Rectal smooth muscle tissue (tissue), 1 donor: ENCODE results near the gene TK2.

Source experiments
- H3K27ac ChIP-seq: one replicate; pipeline ENCODE4 v1.7.0; 2013; ENCODE audit warnings: low read depth, low read length, inconsistent platforms
- H3K27me3 ChIP-seq: one replicate; pipeline ENCODE4 v1.7.0; 2013; ENCODE audit warnings: low read length; ENCODE audit not compliant: control insufficient read depth, insufficient read depth
- H3K36me3 ChIP-seq: one replicate; pipeline ENCODE4 v1.7.0; 2013; ENCODE audit warnings: low read length; ENCODE audit not compliant: control insufficient read depth, insufficient read depth
- H3K4me1 ChIP-seq: one replicate; pipeline ENCODE4 v1.7.0; 2013; ENCODE audit warnings: low read length; ENCODE audit not compliant: control insufficient read depth, insufficient read depth
- H3K4me3 ChIP-seq: one replicate; pipeline ENCODE4 v1.7.0; 2013; ENCODE audit warnings: low read length
- H3K9ac ChIP-seq: one replicate; pipeline ENCODE4 v1.7.0; 2013; ENCODE audit warnings: low read length

The TK2 gene

DNA sequence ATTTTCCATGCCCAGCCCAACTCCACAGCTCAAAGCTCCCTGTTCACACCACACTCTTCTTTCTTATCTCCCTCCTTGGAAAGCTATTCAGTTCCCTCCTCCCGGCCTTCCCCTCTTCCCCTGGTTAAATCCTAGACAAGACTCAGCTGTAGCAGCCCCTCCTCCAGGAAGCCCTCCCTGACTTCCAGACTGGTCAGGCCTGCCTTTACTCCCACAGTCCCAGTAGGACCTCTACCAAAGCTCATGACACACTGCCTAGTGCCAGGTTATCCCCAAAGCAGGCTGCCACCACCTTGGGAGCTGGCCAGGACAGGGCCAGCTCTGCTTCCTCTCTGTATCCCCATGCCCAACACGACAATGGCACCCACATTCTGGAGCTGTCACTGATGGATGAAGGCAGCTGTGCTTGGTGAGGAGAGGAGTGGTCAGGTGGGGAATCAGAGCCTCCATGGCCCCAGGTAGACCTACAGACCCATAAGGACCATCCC lies 72.8 kb downstream of the TK2 start:
- no peaks in the 10 kb centered on the region for H3K4me1 ChIP-seq
- no peak overlapping the region for H3K9ac ChIP-seq
- H3K4me3 ChIP-seq = no peak overlapping the region
- H3K27ac ChIP-seq = no peak overlapping the region
- no peaks in the 10 kb centered on the region for H3K27me3 ChIP-seq
- no peaks in the 10 kb centered on the region for H3K36me3 ChIP-seq

DNA sequence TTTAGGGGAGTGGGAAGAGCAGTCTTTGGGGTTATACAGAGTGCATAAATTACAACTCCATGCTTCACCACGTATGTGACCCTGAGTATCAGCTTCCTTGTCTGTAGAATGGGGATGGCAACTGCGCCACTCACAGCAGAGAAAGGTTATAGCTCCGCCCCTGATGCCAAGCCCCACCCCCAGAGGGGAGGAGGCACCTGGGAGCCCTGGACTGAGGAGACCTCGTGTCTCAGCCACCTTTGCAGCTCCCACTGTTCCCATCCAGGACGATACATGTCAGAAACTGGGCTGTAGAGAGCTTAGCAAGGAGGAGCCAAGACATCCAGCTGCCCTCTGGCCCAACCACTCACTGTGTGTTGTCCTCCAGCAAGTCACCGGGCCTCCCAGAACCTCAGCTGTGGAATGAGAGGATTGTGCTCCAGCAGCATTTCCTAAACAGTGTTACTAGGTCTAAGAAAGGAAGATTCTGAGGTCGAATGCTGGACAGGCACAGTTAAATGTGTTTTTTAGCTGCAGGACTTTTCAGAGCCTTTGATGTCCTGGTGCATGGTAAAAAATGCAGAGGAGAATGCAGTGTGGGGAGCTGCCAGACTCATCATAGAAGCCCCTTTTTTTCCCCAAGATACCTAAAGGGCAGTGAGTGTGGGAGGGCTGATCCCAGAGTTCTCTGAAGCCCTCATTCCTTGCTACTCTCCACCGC lies 73.4 kb downstream of the TK2 start:
- Histone ChIP-seq H3K9ac (no peak overlapping the region), H3K27ac (no peak overlapping the region), H3K36me3 (no peaks in the 10 kb centered on the region), H3K4me1 (no peaks in the 10 kb centered on the region), H3K4me3 (no peak overlapping the region), H3K27me3 (no peaks in the 10 kb centered on the region)

DNA sequence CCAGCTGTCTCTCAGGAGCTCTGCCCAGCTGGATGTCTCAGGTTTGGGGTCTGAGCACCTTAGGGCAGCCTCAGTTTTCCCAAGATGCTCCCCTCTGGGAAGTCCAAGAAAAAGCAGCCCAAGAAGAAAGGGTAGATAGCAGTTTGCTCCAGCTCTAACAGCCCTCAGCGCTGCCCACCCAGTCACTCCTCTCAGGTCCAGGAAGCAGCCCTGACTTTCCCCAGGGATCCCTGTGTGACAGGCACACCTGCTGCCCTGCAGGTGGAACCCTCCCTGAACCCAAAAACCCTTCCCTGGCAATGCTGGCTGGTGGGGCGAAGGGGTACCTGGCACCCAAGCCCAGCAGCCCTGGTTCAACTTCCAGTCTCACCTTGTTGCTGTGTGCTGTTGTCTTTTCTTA lies 74.7 kb downstream of the TK2 start:
- H3K27me3 ChIP-seq = no peaks in the 10 kb centered on the region
- H3K27ac ChIP-seq = no peak overlapping the region
- H3K4me1 ChIP-seq = no peaks in the 10 kb centered on the region
- H3K4me3 ChIP-seq = no peak overlapping the region
- H3K36me3 ChIP-seq = no peaks in the 10 kb centered on the region
- no peak overlapping the region for H3K9ac ChIP-seq

DNA sequence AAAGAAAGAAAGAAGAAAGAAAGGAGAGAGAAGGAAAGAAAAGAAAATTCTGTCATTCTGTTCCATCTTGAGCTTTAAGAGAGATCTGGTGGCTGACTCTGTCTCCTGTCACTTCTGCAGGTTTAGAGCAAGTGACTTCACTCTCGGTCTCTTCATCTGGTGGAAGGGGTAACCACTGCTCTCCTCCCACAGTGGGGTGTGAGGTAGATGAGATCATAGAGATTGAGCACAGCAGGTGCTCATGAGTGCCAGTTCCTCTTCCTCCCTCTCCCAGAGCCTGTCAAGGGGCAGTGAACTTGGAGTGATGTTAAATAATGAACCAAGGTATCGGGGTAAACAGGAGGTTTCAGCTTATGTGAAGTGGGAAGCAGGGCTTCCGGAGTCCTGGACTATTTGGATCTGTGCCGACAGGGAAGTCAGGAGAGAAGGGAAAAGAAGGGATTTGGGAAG lies 75.1 kb downstream of the TK2 start:
- no peak overlapping the region for H3K4me3 ChIP-seq
- no peaks in the 10 kb centered on the region for H3K27me3 ChIP-seq
- H3K4me1 ChIP-seq = no peaks in the 10 kb centered on the region
- H3K36me3 ChIP-seq = no peaks in the 10 kb centered on the region
- no peak overlapping the region for H3K9ac ChIP-seq
- no peak overlapping the region for H3K27ac ChIP-seq

DNA sequence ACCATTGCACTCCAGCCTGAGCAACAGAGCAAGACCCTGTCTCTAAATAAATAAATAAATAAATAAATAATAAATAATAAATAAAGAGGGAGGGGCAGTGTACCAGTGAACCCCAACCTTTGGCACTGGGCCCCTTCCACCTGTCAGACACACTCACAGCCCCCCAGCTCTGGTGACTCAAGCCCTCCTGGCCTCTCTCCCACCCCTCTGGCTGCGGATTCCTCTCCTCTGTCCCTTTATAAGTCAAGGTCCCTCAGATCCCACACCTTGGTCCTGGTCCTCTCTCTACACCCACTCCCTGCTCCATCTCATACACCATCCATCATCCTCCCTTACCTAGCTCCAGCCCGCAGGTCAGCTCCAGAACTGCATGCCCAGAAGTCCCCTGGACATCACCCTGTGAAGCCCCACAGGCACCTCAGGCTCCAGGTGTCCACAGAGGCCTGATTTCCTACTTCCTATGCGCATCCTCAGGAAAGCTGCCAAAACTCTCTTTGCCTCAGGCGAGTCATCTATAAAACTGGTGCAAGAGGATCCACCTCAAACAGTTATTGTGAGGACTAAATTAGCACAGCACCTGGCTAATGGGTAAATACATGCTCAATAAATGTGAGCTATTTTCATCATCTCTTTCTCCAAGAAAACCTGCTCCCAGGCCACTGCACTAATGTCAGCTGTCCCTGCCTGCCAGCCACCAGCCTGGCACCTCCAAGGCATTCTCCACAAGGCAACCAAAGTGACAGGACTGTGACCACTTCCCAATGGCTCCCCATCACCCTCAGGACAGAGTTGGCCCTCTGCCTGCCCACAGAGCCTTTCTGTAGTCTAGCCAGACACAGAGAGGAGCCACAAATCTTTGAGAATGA lies 76.0 kb downstream of the TK2 start:
- no peaks in the 10 kb centered on the region for H3K4me1 ChIP-seq

DNA sequence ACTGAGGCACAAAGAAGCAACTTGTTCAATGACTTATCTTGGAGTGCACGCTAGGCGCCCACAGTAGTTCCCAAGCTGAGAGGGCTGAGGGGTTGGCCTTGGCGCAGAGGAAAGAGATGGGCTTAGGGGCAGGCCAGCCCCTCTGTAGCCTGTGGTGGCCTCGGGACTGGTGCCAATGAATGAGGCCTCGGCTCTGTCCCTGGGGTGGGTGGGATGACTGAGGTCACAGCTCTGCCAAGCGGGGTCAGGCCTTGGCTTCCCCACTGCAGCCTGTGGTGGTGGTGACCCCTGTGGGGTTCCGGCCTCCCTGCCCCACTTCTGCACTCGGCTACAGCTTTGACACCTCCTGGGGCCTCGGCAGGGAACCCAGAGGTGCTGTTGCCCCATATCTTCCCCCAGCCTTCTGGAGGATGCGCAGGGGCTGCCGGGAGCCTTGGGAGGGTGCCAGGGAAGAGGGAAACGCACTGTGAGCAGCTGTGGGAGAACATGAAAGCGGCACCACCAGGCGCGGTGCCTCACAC lies 76.8 kb downstream of the TK2 start:
- Histone ChIP-seq H3K27ac (no peak overlapping the region), H3K4me3 (no peak overlapping the region), H3K27me3 (peaks cover 4% of the 10 kb centered on the region)

More for the DNA sequence above, 76.0 kb downstream of the TK2 start:
- Histone ChIP-seq H3K4me3 (no peak overlapping the region), H3K36me3 (no peaks in the 10 kb centered on the region), H3K27ac (no peak overlapping the region), H3K27me3 (peaks cover 4% of the 10 kb centered on the region), H3K9ac (no peak overlapping the region)

DNA sequence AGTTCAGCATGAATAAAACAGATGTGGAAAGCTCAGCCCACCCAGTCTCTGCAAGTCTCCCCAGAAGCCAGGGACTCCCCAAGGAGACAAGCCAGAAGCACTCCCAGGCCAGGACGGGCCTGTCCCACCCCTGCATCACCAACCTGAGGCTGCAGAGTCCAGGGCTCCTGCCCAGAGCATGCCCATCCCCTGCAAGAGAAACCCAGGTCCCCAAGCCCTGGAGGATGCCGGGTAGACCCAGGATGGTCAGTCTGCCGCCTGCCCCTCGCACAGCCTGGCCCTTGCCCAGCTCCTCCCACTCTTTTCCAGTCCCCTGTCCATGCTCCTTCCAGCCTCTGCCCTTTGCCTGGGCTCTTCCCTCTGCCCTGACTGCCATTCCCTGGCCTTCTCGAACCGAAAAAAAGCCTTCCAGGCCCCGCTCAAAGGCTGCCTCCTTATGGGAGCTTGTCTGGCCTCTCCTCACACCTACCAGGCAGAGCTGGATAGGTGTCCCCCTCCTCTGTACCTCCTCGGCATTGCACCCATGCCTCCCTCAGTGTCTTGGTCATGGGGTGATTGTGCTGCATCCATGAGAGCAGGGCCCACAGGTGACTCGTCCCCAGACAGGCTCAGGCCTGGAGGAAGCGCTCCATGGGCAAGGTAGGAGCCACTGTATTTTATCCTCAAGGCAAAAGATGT lies 78.1 kb downstream of the TK2 start:
- Histone ChIP-seq H3K4me3 (no peak overlapping the region), H3K27me3 (peaks cover 4% of the 10 kb centered on the region), H3K9ac (no peak overlapping the region), H3K4me1 (no peaks in the 10 kb centered on the region), H3K27ac (no peak overlapping the region), H3K36me3 (no peaks in the 10 kb centered on the region)

More for the DNA sequence above, 76.8 kb downstream of the TK2 start:
- Histone ChIP-seq H3K9ac (no peak overlapping the region), H3K4me1 (no peaks in the 10 kb centered on the region), H3K36me3 (no peaks in the 10 kb centered on the region)

DNA sequence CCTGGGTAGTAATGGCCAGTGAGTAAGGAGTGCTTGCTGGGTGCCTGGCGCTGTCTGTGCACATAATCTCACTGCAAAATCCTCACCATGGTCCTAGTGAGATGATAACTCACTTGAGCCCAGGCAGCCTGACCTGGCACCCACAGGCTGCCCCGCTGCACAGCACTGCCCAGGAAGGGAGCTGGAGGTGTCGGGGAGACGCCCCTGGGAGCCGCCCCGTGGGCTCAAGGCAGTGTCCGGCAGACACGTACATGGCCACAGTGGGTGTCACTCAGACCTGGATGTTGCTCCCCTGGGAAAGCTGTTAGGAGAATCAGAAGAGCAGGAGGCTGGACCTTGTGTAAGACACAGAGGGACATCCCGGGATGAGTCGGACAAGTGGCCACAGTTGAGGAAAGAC lies 78.7 kb downstream of the TK2 start:
- Histone ChIP-seq H3K4me3 (no peak overlapping the region), H3K4me1 (no peaks in the 10 kb centered on the region), H3K36me3 (no peaks in the 10 kb centered on the region), H3K27ac (no peak overlapping the region), H3K27me3 (peaks cover 4% of the 10 kb centered on the region), H3K9ac (no peak overlapping the region)

DNA sequence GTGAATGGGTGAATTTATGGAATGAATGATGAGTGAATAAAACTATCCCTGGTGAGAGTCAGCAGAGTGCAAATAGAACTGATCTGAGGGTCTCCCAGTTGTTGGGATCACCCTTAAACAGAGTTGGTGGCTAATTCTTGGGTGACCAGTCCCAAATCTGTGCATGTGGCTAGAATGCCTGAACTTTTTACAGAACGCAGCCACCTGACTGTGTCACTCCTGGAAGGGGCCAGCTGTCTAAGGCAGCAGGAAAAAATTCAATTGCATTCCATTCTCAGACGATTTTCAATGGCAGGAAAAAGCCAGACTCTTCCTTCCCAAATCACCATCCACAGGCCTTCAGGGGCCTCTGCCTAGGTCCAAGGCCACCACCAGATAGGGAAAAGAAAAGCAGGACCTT lies 79.4 kb downstream of the TK2 start:
- Histone ChIP-seq H3K27ac (no peak overlapping the region), H3K27me3 (peaks cover 4% of the 10 kb centered on the region), H3K4me3 (no peak overlapping the region), H3K4me1 (no peaks in the 10 kb centered on the region), H3K36me3 (no peaks in the 10 kb centered on the region), H3K9ac (no peak overlapping the region)

DNA sequence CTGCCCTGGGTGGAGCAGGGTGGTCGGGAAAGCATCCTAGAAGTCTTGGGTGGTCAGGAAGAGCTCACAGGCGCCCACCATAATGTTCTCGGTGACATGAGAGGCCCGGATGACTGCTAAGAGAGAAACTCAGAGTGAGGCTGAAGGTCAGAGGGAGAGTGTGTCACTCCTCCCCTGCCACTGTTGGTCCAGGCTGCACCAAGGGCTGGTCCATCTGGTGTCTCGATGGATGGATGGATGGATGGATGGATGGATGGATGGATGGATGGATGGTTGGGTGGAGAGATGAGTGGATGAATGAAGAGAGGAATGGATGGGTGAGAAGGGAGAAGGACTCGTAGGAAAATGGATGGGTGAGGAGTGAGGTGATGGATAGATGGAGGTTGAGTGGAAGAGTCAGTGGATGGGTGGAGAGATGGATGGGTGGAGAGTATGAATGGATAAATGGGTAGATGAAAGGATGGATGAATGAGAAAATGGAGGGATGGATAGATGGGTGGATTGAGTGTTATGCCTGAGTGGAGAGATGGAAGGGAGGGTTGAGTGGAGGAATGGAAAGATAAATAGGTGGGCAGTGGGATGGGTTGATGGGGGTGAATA lies 79.9 kb downstream of the TK2 start:
- no peak overlapping the region for H3K9ac ChIP-seq
- no peaks in the 10 kb centered on the region for H3K36me3 ChIP-seq
- H3K27me3 ChIP-seq = peaks cover 4% of the 10 kb centered on the region
- no peak overlapping the region for H3K27ac ChIP-seq
- no peaks in the 10 kb centered on the region for H3K4me1 ChIP-seq
- no peak overlapping the region for H3K4me3 ChIP-seq

DNA sequence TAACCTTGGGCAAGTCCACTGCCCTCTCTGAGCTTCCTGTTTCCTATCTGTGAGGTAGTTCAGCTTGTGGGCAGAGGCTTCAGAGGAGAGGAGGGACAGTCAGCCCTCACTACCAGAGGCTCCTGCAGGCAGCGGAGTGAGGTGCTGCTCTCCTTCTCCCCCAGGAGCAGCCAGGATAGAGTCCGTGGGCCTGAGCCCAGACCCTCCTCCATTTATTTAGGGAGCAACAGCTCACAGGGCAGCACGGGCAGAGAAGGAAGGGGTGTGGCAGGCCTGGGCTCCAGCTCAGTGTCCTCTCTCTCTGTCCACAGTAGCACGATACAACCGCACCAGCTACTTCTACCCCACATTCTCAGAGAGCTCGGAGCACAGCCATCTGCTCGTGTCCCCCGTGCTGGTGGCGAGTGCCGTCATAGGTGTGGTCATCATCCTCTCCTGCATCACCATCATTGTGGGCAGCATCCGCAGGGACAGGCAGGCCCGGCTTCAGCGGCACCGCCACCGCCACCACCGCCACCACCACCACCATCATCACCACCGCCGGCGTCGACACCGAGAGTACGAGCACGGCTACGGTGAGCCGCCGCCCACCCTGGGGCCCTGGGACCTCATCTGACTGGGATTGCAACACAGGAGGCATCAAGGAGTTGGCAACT lies 80.5 kb downstream of the TK2 start:
- H3K9ac ChIP-seq = no peak overlapping the region
- H3K36me3 ChIP-seq = no peaks in the 10 kb centered on the region
- no peak overlapping the region for H3K27ac ChIP-seq
- peaks cover 4% of the 10 kb centered on the region for H3K27me3 ChIP-seq
- no peak overlapping the region for H3K4me3 ChIP-seq
- H3K4me1 ChIP-seq = no peaks in the 10 kb centered on the region
